Measurements from ENCODE around the gene GPN1. TPM values are rescaled to one million over a fixed set of nuclear protein-coding genes. Genes with fewer than 3 reads are reported as not detected.

The GPN1 gene
- total and polyA plus RNA-seq, 2 of the 8 experiments (the other 6 are each of a cell fraction or from before 2014, with no cell fraction given) = 38.7 to 43.5 TPM

- DNase-seq (ENCODE audit: low read depth in 1 of 2, low spot score in 2 of 2) (no peak), FAIRE-seq (no peak)
- Histone ChIP-seq H3K23me2 (ENCODE audit: low read depth, low read length) (peaks cover 5% of the 10 kb centered on the region; the same call in 1 of the 2 replicates), H3K36me3 (ENCODE audit: control insufficient read depth in 2 of 4, insufficient read depth in 4 of 4, low read length in 3 of 4) (no peaks in the 10 kb centered on the region), H4K8ac (ENCODE audit: extremely low read depth, insufficient read depth, low read length) (no peak overlapping the region), H4K5ac (ENCODE audit: insufficient read length, low read depth, low read length) (no peak overlapping the region), H3K4me2 (ENCODE audit: insufficient read depth in 1 of 2, low read depth in 2 of 2, low read length in 2 of 2) (no peak overlapping the region), H2AFZ (ENCODE audit: low read length) (no peak overlapping the region), H2AK5ac (ENCODE audit: low read depth, low read length) (no peak overlapping the region), H2BK15ac (ENCODE audit: low read length) (no peak overlapping the region), H4K91ac (replicated peaks; ENCODE audit: insufficient read length, low read length) (no peak overlapping the region), H2BK20ac (ENCODE audit: low read length) (no peak overlapping the region), H2BK5ac (ENCODE audit: low read depth, low read length) (no peak overlapping the region), H3K9me3 (ENCODE audit: insufficient read depth in 2 of 2, low read depth in 1 of 2, low read length in 1 of 2) (no peaks in the 10 kb centered on the region; a peak in 1 of 4 replicates), H3K27me3 (replicated peaks in 1 of 4; ENCODE audit: control insufficient read depth in 3 of 4, extremely low read depth in 1 of 4, insufficient read depth in 3 of 4, low read length in 3 of 4) (no peaks in the 10 kb centered on the region; a peak in 1 of 7 replicates), H2BK12ac (ENCODE audit: low read depth, low read length) (no peak overlapping the region), H3K4me1 (replicated peaks in 1 of 4; ENCODE audit: control insufficient read depth in 3 of 4, insufficient read depth in 4 of 4, low read length in 3 of 4) (no peaks in the 10 kb centered on the region; a peak in 2 of 7 replicates), H4K20me1 (replicated peaks in 1 of 2; ENCODE audit: control insufficient read depth in 1 of 2, insufficient read depth in 2 of 2, low read length in 2 of 2) (peaks cover 3% of the 10 kb centered on the region in 2 experiments), H3K56ac (replicated peaks; ENCODE audit: insufficient read length, low read depth, low read length) (no peak overlapping the region), H3K79me1 (ENCODE audit: low read depth, low read length) (0 out of 2 replicates have a peak, but pooled peaks cover 2% of the 10 kb centered on the region), H3K18ac (ENCODE audit: extremely low read depth, low read length) (no peak overlapping the region), H2BK120ac (replicated peaks; ENCODE audit: low read depth, low read length) (no peak overlapping the region), H3K14ac (ENCODE audit: insufficient read length) (no peak overlapping the region), H3K9ac (replicated peaks in 1 of 4; ENCODE audit: extremely low read depth in 1 of 4, low read depth in 3 of 4, low read length in 3 of 4) (no peak overlapping the region), H3K23ac (ENCODE audit: insufficient read length) (no peak overlapping the region), H3K4ac (replicated peaks; ENCODE audit: insufficient read length, low read depth, low read length) (no peak overlapping the region), H3K4me3 (ENCODE audit: extremely low read depth in 1 of 4, insufficient read depth in 2 of 4, low read depth in 3 of 4, low read length in 4 of 4) (no peak overlapping the region), H3K79me2 (ENCODE audit: control insufficient read depth in 1 of 2, insufficient read depth in 2 of 2, low read length in 2 of 2) (peaks cover 27 to 87% of the 10 kb centered on the region in 2 experiments), H3K27ac (ENCODE audit: low read depth, low read length) (no peak overlapping the region)
- ChIA-PET POLR2A (ENCODE audit: partially characterized antibody) (interaction anchor here (1.3 kb wide), 1 partner anchor 40 kb away, joined by 3 read pairs; no protein-coding TSS in a partner anchor), CTCF (ENCODE audit: partially characterized antibody) (no interaction called here)
- 88% methylated on average over 2 of the region's 2 CpGs; no CpG with 5 or more reads in 1 of the 2 experiments for whole genome bisulfite sequencing, 2 experiments (ENCODE audit: extremely low coverage in 1 of 2, insufficient coverage in 1 of 2, insufficient read length in 1 of 2, insufficient replicate concordance in 2 of 2, low coverage in 1 of 2, low lambda C conversion rate in 2 of 2, missing lambda C conversion rate in 1 of 2)
- TF ChIP-seq HDAC6 (IDR thresholded peaks at IDR 0.05; ENCODE audit: low read depth, low read length) (no peak), ZNF274 (IDR thresholded peaks at IDR 0.05; ENCODE audit: borderline replicate concordance, extremely low read depth, low read length) (no peak)
Observed at GRCh38 chr2:27587025-27587424, 41.8 kb upstream of the GPN1 start.
